Fibroblast of gingiva (primary cell): ENCODE data around the gene CERKL.

ENCODE experiments used
- DNase-seq: peaks from one replicate; pipeline ENCODE4 v3.0.0-alpha.2; 2011; ENCODE audit warnings: low read depth

Gene CERKL

GRCh38 chr2:181678861-181679543, 22.1 kb upstream of the CERKL start:
- no peak for DNase-seq

- peak; percentile 62 for DNase-seq
These were observed 21.1 kb upstream of the CERKL start for GRCh38 chr2:181677912-181678586.

DNA sequence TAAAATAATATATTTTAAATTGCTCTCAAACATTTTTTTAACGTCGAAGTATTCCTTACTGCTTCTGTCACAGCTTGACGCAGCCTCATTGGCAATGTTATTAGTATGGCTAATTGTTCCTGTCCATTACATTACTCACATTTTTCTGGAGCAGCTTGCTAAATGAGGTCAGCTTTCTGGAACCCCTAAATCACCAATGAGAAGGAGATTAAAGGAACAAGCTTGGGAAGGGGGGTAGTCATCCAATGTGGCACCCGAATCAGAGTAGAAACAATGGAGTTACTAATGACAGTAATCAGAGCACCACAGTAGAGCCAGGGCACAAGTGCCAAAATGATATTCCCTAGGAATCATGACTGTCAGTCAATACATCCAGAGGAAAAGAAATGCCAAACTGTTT, 18.3 kb upstream of the CERKL start:
- DNase-seq, result no peak

DNA sequence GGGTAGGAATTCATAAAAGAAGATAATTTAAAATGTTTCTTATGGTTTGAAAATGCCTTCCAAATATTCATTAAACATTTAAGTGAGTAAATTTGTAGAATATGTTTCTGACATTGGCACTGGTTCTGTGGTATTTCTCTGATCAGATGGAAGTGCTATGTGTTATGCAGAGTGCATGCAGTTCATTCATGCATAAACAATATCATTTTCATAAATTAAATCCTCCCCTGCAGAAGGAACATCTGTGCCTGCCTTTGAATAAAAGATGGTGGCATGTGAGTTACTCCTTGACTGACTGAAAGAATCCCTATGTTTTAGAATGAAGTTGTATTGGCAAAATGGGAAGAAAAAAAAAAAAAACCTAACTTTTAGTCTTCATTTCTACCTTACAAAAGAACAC, 17.6 kb upstream of the CERKL start:
- no peak for DNase-seq

DNA sequence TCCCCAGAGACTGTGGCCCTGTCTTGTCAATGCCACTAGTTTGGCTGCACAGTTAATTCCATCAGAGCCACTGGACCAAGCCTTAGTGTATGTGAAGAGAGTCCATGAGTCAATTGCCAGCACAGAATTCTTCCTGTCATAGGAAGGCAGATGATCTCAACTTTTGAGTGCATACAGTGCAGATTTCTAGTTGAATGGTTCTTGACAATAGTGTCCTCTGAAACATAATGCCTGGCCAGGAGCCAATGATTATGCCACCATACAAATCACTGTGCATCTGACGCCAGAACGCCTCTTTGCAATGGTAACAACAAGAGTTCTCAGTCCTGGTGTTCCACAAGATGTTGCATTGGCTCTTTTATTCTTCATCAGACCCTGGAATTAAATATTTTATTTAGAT, 16.3 kb upstream of the CERKL start:
- no peak for DNase-seq

DNA sequence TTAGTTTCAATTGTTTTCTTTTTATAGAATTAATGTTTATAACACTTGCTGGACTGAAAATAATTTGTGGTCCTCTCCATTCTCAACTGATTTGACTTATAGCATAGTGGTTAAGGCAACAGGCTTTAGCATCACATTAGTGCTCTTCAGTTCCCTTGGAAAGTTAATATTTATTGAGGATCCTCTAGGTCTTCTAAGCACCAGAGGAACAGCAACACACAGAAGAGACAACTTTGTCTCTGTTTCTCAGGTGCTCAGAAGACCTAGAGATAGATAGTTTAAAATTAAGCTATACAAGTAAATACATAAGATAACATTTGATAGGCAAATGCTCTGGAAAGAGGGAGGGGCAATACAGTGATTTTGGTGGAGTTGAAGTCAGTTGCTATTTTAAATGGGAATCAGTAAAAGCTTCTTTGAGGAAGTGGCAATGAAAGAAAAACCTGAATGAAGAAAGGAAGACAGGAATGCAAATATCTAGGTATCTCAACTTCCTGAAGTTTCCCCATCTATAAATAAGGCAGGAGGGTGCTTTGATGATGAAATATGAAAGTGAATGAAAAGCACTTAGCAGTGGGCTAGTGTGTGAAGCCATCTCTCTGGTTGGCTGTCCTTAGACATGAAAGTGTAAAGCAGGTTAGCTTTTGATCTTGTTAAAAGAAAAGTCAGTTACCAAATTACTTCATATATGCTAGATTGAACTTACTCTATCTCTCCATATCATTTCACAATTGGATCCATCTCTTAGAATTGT, 15.5 kb upstream of the CERKL start:
- DNase-seq, result no peak

DNA sequence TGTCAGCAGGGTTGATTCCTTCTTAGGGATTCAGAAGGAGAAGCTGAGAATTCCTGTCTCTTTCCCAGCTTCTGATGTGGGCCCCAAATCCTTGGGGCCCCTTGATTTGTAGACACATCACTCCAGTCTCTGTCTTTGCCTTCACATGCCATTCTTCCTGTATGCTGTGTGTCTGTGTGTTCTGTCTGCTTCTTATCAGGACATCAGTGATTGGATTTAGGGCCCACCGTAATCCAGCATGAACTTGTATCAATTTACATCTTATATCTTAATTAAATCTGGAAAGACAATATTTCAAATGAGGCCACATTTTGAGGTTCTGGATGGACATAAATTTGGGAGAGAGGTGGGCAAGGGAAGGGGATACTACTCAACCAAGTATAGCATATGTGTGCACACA, 13.7 kb upstream of the CERKL start:
- DNase-seq, result no peak

GRCh38 chr2:181667234-181667633, 10.3 kb upstream of the CERKL start:
- DNase-seq, result no peak

DNA sequence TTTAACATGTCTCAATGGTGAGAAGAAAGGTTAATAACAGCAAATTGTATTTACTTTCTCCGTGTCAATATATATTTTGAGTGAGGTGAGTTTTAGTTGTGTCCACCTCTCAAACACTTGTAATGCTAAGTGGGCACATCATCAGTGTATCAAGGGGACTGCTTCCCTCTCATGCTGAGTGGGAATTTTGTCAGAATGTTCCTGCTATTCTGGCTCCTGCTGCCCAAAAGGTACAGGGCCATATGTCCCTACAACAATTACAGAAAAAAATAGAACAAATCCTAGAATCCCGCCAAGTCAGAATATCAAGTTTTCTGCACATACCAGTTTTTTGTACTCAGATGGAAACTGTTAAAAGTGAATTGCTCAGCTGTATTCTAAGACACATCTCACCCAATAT, 5.4 kb upstream of the CERKL start:
- DNase-seq, result no peak

GRCh38 chr2:181660181-181660580, 3.3 kb upstream of the CERKL start:
- DNase-seq, result no peak

DNA sequence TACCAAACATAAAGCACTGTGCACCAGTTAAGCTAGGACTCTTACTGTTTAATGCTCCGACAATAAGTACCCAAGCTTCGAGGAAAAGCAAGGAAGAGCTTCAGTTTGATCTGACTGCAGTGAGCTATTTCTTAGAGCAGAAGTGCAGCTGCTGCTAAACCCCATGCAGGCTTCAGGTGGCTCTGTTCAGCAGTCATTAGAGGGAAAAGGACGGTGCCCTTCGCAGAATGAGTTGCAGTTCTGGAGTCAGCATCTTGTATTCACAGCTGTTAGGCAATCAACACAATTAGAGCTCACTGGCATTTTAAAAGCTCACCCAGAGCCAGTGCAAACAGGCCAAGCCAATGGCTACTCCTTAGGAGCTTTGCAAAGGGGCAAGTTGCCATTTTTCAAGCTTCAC, 1.5 kb upstream of the CERKL start:
- no peak for DNase-seq

DNA sequence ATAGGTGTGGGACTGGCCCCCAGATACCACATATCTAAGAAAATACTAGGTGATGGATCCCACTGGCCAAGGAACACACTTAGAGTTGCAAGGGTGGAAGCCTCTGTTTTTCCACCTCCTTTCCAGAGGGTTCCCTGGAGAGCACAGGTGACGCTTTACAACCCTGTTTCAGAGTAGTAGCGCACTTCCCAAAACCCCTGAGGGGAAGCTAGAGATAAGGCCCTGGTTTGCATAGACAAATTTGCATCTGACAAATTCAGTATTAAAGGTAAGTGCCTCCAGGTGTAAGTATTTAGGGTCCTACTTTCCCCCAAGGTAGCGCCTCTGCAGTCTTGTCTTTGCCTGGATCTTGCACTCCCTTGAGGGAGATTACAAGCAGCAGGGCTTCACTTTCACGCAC, 474 bp upstream of the CERKL start:
- DNase-seq, result no peak

GRCh38 chr2:181655519-181655918, 1.4 kb downstream of the CERKL start:
- DNase-seq, result no peak

- no peak for DNase-seq
These were observed 7.4 kb downstream of the CERKL start for GRCh38 chr2:181649436-181649979.

DNA sequence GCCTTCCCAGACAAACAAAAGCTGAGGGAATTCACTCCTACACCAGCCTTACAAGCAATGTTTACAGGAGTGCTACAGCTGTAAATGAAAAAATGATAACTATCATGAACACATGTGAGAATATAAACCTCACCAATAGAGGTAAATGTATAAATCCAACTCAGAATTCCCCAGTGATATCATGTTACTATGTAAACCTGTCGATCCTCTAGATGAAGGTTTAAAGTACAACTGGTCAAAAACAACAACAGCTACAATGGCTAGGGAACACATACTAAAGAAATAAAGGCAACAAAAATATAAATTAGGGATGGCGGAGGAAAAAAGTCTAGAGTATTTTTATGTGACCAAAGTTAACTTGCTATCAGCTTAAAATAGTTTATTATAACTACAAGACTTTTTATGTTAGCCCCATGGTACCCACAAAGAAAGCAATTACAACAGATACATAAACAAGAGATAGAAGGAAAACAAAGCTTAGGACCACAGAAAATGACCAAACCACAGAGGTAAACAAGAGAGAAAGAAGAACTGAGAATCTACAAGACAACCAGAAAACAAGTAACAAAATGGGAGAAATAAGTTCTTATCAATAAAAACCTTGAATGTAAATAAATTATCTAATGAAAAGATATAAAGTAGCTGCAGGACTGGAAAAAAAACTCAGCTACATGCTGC, 8.3 kb downstream of the CERKL start:
- DNase-seq, result no peak

DNA sequence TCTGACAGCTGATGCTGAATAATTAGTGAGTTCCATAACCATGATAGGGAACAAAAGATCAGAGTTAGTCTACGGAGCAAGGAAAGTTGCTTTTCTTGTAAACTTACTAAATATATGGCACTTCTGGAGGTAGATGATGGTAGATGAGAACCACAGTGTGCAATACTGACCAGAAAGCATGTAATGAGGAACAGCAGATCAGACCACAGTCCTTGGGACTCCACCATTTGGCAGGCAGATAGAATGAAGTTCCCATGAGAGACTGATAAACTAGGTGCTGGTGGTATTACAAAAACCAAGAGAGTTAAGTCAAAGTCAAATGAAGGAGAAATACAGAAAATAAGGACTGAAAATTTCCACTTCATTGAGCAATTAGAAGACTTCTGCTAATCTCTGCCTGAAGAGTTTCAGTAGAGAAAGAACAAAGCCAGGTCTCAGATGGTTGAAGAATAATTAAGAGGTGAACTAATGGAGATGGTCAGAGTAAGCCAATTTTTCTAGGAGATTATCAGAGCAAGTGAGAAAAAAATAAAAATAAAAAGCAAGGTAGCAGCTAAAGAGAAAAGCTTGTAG, 10.4 kb downstream of the CERKL start:
- no peak for DNase-seq

- no peak for DNase-seq
These were observed 13.8 kb downstream of the CERKL start for GRCh38 chr2:181643151-181643550.

DNA sequence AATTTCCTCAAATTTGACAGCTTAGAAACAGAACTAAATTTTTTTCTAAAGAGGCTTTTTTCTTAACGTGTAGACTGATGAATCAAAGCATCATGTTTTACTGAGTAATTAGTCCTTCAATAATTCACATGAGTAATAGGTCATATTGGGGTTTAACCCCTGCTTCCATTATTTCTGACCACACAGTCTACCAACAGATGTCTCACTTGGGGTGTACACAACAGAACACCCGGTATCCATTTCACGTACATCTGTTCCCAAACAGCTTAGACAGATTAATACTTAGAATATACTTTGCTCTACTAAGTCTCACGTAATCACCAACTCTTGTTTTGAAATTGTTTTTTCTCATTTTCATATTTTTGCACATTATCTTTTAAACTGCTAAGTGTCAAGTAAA, 14.8 kb downstream of the CERKL start:
- no peak for DNase-seq

- DNase-seq, result no peak
These were observed 17.2 kb downstream of the CERKL start for GRCh38 chr2:181639686-181640085.

DNA sequence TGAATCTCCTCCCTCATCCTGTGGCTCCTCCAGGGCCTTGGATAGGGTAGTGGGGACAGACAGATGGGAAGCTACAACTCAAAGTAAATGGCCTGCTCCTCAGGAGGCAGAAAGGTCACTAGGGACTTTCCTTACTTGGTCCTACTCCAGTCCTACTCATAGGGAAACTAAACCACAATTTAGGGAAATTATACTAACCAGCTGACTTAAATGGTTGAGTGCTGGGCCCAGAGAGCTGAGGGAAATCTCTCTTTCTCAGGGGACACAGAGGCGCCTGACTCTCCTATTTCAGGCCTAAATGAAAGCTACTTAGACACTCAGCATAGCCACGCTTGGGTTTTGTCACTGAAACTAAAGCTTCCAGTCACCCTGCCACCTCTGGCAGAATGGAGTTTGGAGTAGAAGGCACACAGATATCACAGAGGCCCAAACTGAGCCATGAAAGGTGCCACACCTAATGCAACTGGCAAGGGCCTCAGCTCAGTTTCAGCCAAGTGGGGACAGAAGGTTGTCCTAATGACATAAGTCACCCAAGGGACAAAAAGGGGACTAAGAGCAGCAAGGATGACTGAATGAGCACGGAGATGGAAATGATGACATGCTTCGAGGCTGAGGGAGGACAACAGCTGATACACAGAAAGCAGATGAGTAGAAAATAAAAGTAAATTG, 24.0 kb downstream of the CERKL start:
- DNase-seq, result no peak
